Activated effector memory CD4-positive, alpha-beta T cell treated with anti-CD3 and anti-CD28 coated beads, Interleukin-2, amount 50 U/mL, for 16 hours (primary cell): ENCODE measurements around the gene MAN2B1.
"Not testable (repeated sequence)": the region's sequence is repeated elsewhere in the genome, so short reads cannot be mapped to it uniquely, and the experiment has no call there.

ENCODE experiments used
- DNase-seq: peaks from one replicate; pipeline ENCODE4 v3.0.0-alpha.2; 2020

Gene MAN2B1

GRCh38 chr19:12687496-12688196 lies 21.1 kb upstream of the MAN2B1 start, which contains the start of gene GNG14:
TSS of gene GNG14 (plus strand) at chr19:12687998. CDS start at chr19:12688049, 51 bp downstream.
- no peak for DNase-seq

- no peak for DNase-seq
These were observed 19.3 kb upstream of the MAN2B1 start for GRCh38 chr19:12685831-12686230.

GRCh38 chr19:12681074-12681987 lies 14.8 kb upstream of the MAN2B1 start, which contains the start of gene DHPS:
TSS of gene DHPS (minus strand) at chr19:12681880. CDS start at chr19:12681766, 114 bp downstream.
- peak; percentile 95 for DNase-seq

GRCh38 chr19:12680034-12680433 lies 13.5 kb upstream of the MAN2B1 start:
- DNase-seq: no peak

GRCh38 chr19:12678039-12678438 lies 11.5 kb upstream of the MAN2B1 start:
- DNase-seq: not testable (repeated sequence)

- no peak for DNase-seq
These were observed 10.4 kb upstream of the MAN2B1 start for GRCh38 chr19:12676928-12677327.

- DNase-seq: peak; percentile 95
These were observed 9.8 kb upstream of the MAN2B1 start for GRCh38 chr19:12676384-12676792.

- no peak for DNase-seq
These were observed 9.4 kb upstream of the MAN2B1 start for GRCh38 chr19:12675940-12676339.

- DNase-seq: no peak
These were observed 8.9 kb upstream of the MAN2B1 start for GRCh38 chr19:12675399-12675798.

- no peak for DNase-seq
These were observed 6.2 kb upstream of the MAN2B1 start for GRCh38 chr19:12672744-12673143.

- DNase-seq: no peak
These were observed 3.8 kb upstream of the MAN2B1 start for GRCh38 chr19:12670159-12670928.

GRCh38 chr19:12669270-12670158 lies 3.0 kb upstream of the MAN2B1 start:
- peak; percentile 92 for DNase-seq

GRCh38 chr19:12668932-12669269 lies 2.4 kb upstream of the MAN2B1 start:
- peak; percentile 89 for DNase-seq

GRCh38 chr19:12668346-12668745 lies 1.8 kb upstream of the MAN2B1 start:
- DNase-seq: no peak

- DNase-seq: no peak
These were observed 1.3 kb upstream of the MAN2B1 start for GRCh38 chr19:12667731-12668302.

GRCh38 chr19:12665671-12666264 lies 774 bp downstream of the MAN2B1 start:
- DNase-seq: peak; percentile 71

GRCh38 chr19:12665281-12665573 lies 1.3 kb downstream of the MAN2B1 start:
- DNase-seq: peak; percentile 81

- no peak for DNase-seq
These were observed 1.9 kb downstream of the MAN2B1 start for GRCh38 chr19:12664406-12665280.

GRCh38 chr19:12660980-12661379 lies 5.6 kb downstream of the MAN2B1 start:
- no peak for DNase-seq

- no peak for DNase-seq
These were observed 8.6 kb downstream of the MAN2B1 start for GRCh38 chr19:12657966-12658365.
